GM19193 (cell line): ENCODE data around the gene RPS16.

Experiments
- POLR2A ChIP-seq: IDR thresholded peaks from 4 replicates; pipeline ENCODE4 v1.6.1; 2011; ENCODE audit not compliant: insufficient read depth, insufficient read length; ENCODE audit errors: extremely low read depth

The RPS16 gene

GRCh38 chr19:39433480-39434079, 2.2 kb downstream of the RPS16 start:
- TF ChIP-seq POLR2A: peak; percentile 44

GRCh38 chr19:39432677-39433025, 3.1 kb downstream of the RPS16 start:
- peak; percentile 29 for TF ChIP-seq POLR2A

GRCh38 chr19:39430675-39431593, 4.8 kb downstream of the RPS16 start:
- no peak for TF ChIP-seq POLR2A

- no peak for TF ChIP-seq POLR2A
Measured at GRCh38 chr19:39428283-39429112, 7.3 kb downstream of the RPS16 start.

- TF ChIP-seq POLR2A: no peak
Measured at GRCh38 chr19:39427707-39428106, 8.0 kb downstream of the RPS16 start.

GRCh38 chr19:39426170-39426569, 9.6 kb downstream of the RPS16 start:
- TF ChIP-seq POLR2A: no peak

GRCh38 chr19:39425744-39426143, 10.0 kb downstream of the RPS16 start:
- TF ChIP-seq POLR2A: no peak

- TF ChIP-seq POLR2A: no peak
Measured at GRCh38 chr19:39424934-39425333, 10.8 kb downstream of the RPS16 start.

GRCh38 chr19:39423258-39424086, 12.3 kb downstream of the RPS16 start:
- no peak for TF ChIP-seq POLR2A

GRCh38 chr19:39422020-39422419, 13.7 kb downstream of the RPS16 start:
- no peak for TF ChIP-seq POLR2A

GRCh38 chr19:39420769-39421168, 15.0 kb downstream of the RPS16 start:
- no peak for TF ChIP-seq POLR2A

GRCh38 chr19:39419003-39419402, 16.7 kb downstream of the RPS16 start:
- no peak for TF ChIP-seq POLR2A

- TF ChIP-seq POLR2A: no peak
Measured at GRCh38 chr19:39417463-39418181, 18.1 kb downstream of the RPS16 start.
